PFSK-1 (cell line): ENCODE data around the gene EIF3L.

Experiments
- REST ChIP-seq, 2 experiments: IDR thresholded peaks; 2 replicates each; pipeline versions ENCODE4 v1.6.1 to v1.8.0; 2011 to 2012; ENCODE audit warnings: low read depth in 2 of 2, low read length in 2 of 2, control low read depth in 1 of 2, inconsistent platforms in 1 of 2, mild to moderate bottlenecking in 1 of 2, moderate library complexity in 1 of 2; ENCODE audit not compliant: insufficient read depth in 1 of 2
- TAF1 ChIP-seq: IDR thresholded peaks from 2 replicates; pipeline ENCODE4 v1.6.1; 2012; ENCODE audit warnings: low read length, control low read depth, borderline replicate concordance; ENCODE audit not compliant: insufficient read depth

- TF ChIP-seq REST (IDR thresholded peaks at IDR 0.05; ENCODE audit: insufficient read depth in 1 of 2, low read depth in 2 of 2, low read length in 2 of 2) = no peak
- TF ChIP-seq TAF1 = no peak
These were observed 30.7 kb upstream of the EIF3L start for GRCh38 chr22:37818409-37819104.
